ENCODE data around the gene EDDM13.
"Not testable (repeated sequence)": the region's sequence is repeated elsewhere in the genome, so short reads cannot be mapped to it uniquely, and the experiment has no call there.

EDDM13 gene

DNA sequence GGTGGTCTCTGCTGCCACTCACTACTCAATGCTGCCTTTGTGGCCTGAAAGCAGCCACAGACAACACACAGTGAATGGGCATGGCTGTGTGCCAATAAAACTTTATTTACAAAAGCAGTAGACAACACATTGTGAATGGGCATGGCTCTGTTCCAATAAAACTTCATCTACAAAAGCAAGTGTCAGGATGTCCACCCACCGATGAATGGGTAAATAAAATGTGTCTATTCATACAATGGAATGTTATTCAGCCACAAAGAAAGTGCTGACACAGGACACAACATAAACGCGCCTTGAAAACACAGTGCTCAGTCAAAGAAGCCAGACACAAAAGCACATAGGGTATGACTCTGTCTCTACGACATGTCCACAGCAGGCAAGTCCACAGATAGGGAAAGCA lies 22.0 kb downstream of the EDDM13 start:
- no peaks in the 10 kb centered on the region for H3K36me3 ChIP-seq (ENCODE audit: control insufficient read depth, insufficient read depth, low read length)
- WGBS, 2 experiments: 59 to 74% methylated on average over 3 to 4 of the region's 4 CpGs
- no peaks in the 10 kb centered on the region for H3K9me3 ChIP-seq (ENCODE audit: control insufficient read depth, low read length)
- peaks cover 17% of the 10 kb centered on the region for H3K4me1 ChIP-seq (ENCODE audit: control insufficient read depth, insufficient read depth, low read length)
- H3K27ac ChIP-seq (ENCODE audit: insufficient read depth, low read depth, low read length, poor library complexity, severe bottlenecking): no peak overlapping the region
- H3K27me3 ChIP-seq (ENCODE audit: control insufficient read depth, insufficient read depth, low read length, poor library complexity, severe bottlenecking): no peaks in the 10 kb centered on the region
- no peak overlapping the region for H3K4me3 ChIP-seq (ENCODE audit: insufficient read depth, low read depth, low read length)

DNA sequence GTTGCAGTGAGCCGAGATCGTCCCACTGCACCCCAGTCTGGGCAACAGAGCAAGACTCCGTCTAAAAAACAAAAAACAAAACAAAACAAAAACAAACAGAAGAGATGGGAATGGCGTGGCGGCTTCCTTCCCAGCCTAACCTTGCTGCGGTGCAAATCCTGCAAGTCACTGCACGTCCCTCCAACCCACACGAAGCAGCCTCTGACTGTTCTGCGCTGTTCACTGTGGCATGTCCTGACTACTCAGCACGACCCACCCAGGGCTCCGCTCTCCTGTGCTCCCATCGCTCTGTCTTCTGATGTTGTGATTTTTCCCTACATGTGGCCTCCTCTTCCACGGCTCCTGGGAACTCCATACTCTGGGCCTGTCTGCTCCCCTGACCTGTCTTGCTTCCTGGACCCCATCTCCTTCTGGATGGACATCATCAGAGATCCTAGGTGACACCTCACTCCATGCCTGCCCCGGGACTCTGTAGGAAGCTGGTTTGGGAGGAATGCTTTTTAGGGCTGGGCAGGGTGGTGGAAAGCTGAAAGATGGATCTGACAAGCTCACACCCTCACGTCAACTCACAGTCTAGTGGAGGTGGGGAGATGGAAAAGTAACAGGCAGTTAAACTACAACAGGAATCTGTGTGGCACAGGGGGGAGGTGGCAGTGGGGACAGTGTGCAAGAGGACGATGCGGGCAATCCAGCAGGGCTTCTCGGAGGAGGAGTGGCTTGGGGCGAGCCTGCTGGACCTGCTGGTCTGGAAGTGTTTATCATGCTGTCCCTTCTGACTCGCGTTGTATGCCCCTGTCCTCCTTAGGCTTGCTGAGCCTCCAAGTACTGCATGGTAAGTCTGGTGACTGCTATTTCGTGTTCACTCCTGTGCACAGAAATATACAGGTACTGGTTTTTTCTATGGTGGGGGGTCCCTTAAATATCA lies 23.2 kb downstream of the EDDM13 start:
- Histone ChIP-seq H3K36me3 (ENCODE audit: control insufficient read depth, insufficient read depth, low read length) (no peaks in the 10 kb centered on the region), H3K4me1 (ENCODE audit: control insufficient read depth, insufficient read depth, low read length) (peaks cover 17% of the 10 kb centered on the region), H3K27ac (ENCODE audit: insufficient read depth, low read depth, low read length, poor library complexity, severe bottlenecking) (no peak overlapping the region), H3K9me3 (ENCODE audit: control insufficient read depth, low read length) (no peaks in the 10 kb centered on the region), H3K4me3 (ENCODE audit: insufficient read depth, low read depth, low read length) (no peak overlapping the region), H3K27me3 (ENCODE audit: control insufficient read depth, insufficient read depth, low read length, poor library complexity, severe bottlenecking) (no peaks in the 10 kb centered on the region)
- whole genome bisulfite sequencing, 2 experiments: 94% methylated on average over 22 of the region's 22 CpGs

DNA sequence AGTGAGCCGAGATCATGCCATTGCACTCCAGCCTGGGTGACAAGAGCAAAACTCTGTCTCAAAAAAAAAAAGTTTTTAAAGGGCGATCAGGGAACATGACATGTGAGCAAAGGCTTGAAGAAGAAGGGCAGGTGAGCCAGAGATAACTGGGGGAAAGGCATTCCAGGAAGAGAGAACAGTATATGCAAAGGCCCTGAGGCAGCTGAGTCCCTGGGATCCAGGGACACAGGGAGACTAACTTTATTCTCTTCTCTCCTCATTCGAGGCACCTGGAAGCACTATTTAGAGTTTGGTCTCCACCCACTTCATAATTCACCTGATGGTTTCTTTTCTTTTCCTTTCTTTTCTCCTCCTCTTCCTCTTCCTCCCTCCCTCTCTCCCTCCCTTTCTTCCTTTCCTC lies 24.5 kb downstream of the EDDM13 start:
- WGBS, 2 experiments: 90 to 92% methylated on average over 3 of the region's 3 CpGs

DNA sequence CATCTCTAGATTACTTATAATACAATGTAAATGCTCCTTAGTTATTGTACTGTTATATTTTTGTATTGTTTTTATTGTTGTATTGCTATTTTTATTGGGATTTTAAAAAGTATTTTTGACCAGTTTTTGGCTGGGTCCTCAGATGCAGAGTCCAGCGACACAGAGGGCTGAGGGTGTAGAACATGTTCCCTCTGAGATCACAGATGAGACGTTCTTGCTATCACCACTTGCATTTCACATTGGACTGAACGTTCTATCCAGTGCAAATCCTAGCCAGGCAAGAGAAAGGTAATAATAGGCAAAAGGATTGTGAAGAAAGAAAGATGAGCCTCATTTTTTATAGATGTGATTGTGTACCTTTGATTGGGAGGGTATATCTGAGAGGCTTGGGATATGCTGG lies 27.1 kb downstream of the EDDM13 start:
- Histone ChIP-seq H3K27ac (ENCODE audit: insufficient read depth, low read depth, low read length, poor library complexity, severe bottlenecking) (no peak overlapping the region), H3K4me3 (ENCODE audit: insufficient read depth, low read depth, low read length) (no peak overlapping the region), H3K27me3 (ENCODE audit: control insufficient read depth, insufficient read depth, low read length, poor library complexity, severe bottlenecking) (no peaks in the 10 kb centered on the region), H3K9me3 (ENCODE audit: control insufficient read depth, low read length) (no peaks in the 10 kb centered on the region), H3K4me1 (ENCODE audit: control insufficient read depth, insufficient read depth, low read length) (no peaks in the 10 kb centered on the region), H3K36me3 (ENCODE audit: control insufficient read depth, insufficient read depth, low read length) (no peaks in the 10 kb centered on the region)
- 94 to 97% methylated on average over 3 of the region's 3 CpGs for WGBS, 2 experiments

More for the DNA sequence above, 24.5 kb downstream of the EDDM13 start:
- Histone ChIP-seq H3K27me3 (ENCODE audit: control insufficient read depth, insufficient read depth, low read length, poor library complexity, severe bottlenecking) (no peaks in the 10 kb centered on the region), H3K27ac (ENCODE audit: insufficient read depth, low read depth, low read length, poor library complexity, severe bottlenecking) (no peak overlapping the region), H3K36me3 (ENCODE audit: control insufficient read depth, insufficient read depth, low read length) (no peaks in the 10 kb centered on the region), H3K4me1 (ENCODE audit: control insufficient read depth, insufficient read depth, low read length) (peaks cover 17% of the 10 kb centered on the region), H3K4me3 (ENCODE audit: insufficient read depth, low read depth, low read length) (no peak overlapping the region), H3K9me3 (ENCODE audit: control insufficient read depth, low read length) (no peaks in the 10 kb centered on the region)

DNA sequence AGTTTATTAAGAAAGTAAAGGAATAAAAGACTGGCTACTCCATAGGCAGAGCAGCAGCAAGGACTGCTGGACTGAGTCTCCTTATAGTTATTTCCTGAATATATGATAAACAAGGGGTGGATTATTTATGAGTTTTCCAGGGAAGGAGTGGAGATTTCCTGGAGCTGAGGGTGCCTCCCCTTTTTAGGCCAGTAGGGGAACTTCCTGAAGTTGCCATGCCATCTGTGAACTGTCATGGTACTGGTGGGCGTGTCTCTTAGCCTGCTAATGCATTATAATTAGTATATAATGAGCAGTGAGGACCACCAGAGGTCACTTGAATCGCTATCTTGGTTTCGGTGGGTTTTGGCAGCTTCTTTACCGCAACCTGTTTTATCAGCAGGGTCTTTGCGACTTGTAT lies 28.6 kb downstream of the EDDM13 start:
- 75 to 87% methylated on average over 5 of the region's 5 CpGs for WGBS, 2 experiments
- Histone ChIP-seq H3K27me3 (ENCODE audit: control insufficient read depth, insufficient read depth, low read length, poor library complexity, severe bottlenecking) (no peaks in the 10 kb centered on the region), H3K36me3 (ENCODE audit: control insufficient read depth, insufficient read depth, low read length) (no peaks in the 10 kb centered on the region), H3K4me1 (ENCODE audit: control insufficient read depth, insufficient read depth, low read length) (no peaks in the 10 kb centered on the region), H3K9me3 (ENCODE audit: control insufficient read depth, low read length) (no peaks in the 10 kb centered on the region), H3K4me3 (ENCODE audit: insufficient read depth, low read depth, low read length) (no peak overlapping the region), H3K27ac (ENCODE audit: insufficient read depth, low read depth, low read length, poor library complexity, severe bottlenecking) (no peak overlapping the region)

DNA sequence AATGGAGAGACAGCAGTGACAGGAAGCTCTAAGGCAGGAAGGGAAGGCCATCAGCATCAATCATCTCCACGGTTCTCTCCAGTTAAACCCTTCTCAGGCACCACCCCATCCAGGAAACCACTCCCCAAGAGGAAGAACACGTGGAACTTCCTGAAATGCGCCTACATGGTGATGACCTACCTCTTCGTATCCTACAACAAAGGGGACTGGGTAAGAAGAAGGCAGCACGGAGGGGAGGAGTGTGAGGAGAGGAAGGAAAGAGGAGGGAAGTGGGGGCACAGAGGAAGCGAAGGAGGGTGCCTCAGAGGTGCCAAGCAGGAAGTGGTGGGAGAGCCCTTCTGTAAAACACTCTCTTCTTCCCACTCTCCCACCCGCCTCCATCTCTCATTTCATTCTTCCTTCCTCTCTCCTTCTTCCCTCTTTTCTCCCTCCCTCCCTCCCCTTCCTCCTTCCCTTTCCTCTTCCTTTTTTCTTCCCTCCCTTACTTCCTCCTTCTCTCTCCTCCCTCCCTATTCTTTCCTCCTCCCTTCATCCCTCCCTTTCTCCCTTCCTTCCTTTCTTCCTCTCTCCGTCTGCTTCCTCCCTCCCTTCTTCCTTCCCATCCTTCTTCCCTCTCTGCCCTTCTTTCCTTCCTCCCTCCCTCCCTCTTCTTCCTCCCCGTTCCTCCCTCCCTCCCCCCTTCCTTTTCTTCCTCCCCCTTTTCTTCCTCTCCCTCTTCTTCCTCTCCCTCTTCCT lies 29.5 kb downstream of the EDDM13 start:
- Histone ChIP-seq H3K27me3 (ENCODE audit: control insufficient read depth, insufficient read depth, low read length, poor library complexity, severe bottlenecking) (no peaks in the 10 kb centered on the region), H3K4me3 (ENCODE audit: insufficient read depth, low read depth, low read length) (no peak overlapping the region), H3K4me1 (ENCODE audit: control insufficient read depth, insufficient read depth, low read length) (no peaks in the 10 kb centered on the region), H3K9me3 (ENCODE audit: control insufficient read depth, low read length) (no peaks in the 10 kb centered on the region), H3K27ac (ENCODE audit: insufficient read depth, low read depth, low read length, poor library complexity, severe bottlenecking) (no peak overlapping the region), H3K36me3 (ENCODE audit: control insufficient read depth, insufficient read depth, low read length) (no peaks in the 10 kb centered on the region)
- 87 to 89% methylated on average over 9 of the region's 9 CpGs for WGBS, 2 experiments

DNA sequence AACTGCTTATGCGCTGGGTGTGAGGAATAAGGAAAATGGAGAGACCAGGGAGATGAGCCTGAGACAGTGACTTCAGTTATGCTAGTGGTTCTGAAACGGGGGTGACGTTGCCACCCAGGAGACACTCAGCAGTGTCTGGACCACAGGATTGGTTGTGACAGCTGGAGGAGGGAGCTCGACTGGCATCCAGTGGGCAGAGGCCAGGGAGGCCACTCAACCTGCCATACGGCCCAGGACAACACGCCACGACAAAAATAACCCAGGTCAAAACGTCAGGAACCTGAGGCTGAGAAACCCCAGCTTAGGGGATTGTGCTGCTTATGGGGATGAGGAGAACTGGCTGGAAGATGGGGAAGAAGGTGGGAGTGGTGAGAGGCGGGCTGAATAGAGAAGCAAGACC lies 31.7 kb downstream of the EDDM13 start:
- WGBS, 2 experiments: 92 to 93% methylated on average over 9 of the region's 9 CpGs
- H3K9me3 ChIP-seq (ENCODE audit: control insufficient read depth, low read length): no peaks in the 10 kb centered on the region
- no peaks in the 10 kb centered on the region for H3K36me3 ChIP-seq (ENCODE audit: control insufficient read depth, insufficient read depth, low read length)

DNA sequence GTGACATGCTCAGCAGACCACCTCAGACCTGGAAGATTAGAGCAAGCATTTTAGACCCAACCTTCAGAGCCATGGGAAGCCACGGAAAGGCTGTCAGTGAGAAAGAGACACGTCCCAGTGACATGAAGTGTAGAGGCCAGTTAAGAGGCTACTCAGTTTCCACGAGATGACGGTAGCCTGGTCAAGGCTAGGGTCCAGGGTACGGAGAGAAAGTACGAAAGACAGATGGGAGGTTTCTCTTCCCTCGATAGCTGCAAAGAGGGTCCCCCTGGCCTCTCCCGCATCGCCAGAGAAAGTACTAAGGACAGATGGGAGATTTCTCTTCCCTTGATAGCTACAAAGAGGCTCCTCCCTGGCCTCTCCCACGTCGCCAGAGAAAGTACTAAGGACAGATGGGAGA lies 33.5 kb downstream of the EDDM13 start:
- H3K9me3 ChIP-seq (ENCODE audit: control insufficient read depth, low read length): no peaks in the 10 kb centered on the region
- H3K27ac ChIP-seq (ENCODE audit: insufficient read depth, low read depth, low read length, poor library complexity, severe bottlenecking): no peak overlapping the region
- no peaks in the 10 kb centered on the region for H3K27me3 ChIP-seq (ENCODE audit: control insufficient read depth, insufficient read depth, low read length, poor library complexity, severe bottlenecking)
- 92 to 94% methylated on average over 7 to 9 of the region's 11 CpGs for WGBS, 2 experiments
- no peaks in the 10 kb centered on the region for H3K4me1 ChIP-seq (ENCODE audit: control insufficient read depth, insufficient read depth, low read length)
- H3K36me3 ChIP-seq (ENCODE audit: control insufficient read depth, insufficient read depth, low read length): no peaks in the 10 kb centered on the region
- no peak overlapping the region for H3K4me3 ChIP-seq (ENCODE audit: insufficient read depth, low read depth, low read length)

More for the DNA sequence above, 31.7 kb downstream of the EDDM13 start:
- no peak overlapping the region for H3K27ac ChIP-seq (ENCODE audit: insufficient read depth, low read depth, low read length, poor library complexity, severe bottlenecking)
- H3K4me3 ChIP-seq (ENCODE audit: insufficient read depth, low read depth, low read length): no peak overlapping the region
- H3K27me3 ChIP-seq (ENCODE audit: control insufficient read depth, insufficient read depth, low read length, poor library complexity, severe bottlenecking): no peaks in the 10 kb centered on the region
- no peaks in the 10 kb centered on the region for H3K4me1 ChIP-seq (ENCODE audit: control insufficient read depth, insufficient read depth, low read length)

DNA sequence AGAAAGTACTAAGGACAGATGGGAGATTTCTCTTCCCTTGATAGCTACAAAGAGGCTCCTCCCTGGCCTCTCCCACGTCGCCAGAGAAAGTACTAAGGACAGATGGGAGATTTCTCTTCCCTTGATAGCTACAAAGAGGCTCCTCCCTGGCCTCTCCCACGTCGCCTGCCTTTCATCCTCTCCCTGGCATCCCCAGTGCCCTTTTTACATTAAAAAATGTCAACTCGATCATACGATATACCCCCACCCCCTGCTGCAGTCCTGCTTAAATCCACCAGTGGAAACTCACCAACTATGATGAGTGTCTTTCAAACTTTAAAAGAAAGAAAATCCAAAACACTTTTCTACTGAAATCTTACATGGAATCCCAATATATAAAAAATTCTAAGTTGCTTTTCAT lies 34.5 kb downstream of the EDDM13 start:
- H3K4me1 ChIP-seq (ENCODE audit: control insufficient read depth, insufficient read depth, low read length); H3K27ac ChIP-seq (ENCODE audit: insufficient read depth, low read depth, low read length, poor library complexity, severe bottlenecking); H3K4me3 ChIP-seq (ENCODE audit: insufficient read depth, low read depth, low read length); H3K27me3 ChIP-seq (ENCODE audit: control insufficient read depth, insufficient read depth, low read length, poor library complexity, severe bottlenecking); H3K9me3 ChIP-seq (ENCODE audit: control insufficient read depth, low read length); H3K36me3 ChIP-seq (ENCODE audit: control insufficient read depth, insufficient read depth, low read length): not testable (repeated sequence)
- WGBS, 2 experiments: 83 to 89% methylated on average over 6 of the region's 6 CpGs

DNA sequence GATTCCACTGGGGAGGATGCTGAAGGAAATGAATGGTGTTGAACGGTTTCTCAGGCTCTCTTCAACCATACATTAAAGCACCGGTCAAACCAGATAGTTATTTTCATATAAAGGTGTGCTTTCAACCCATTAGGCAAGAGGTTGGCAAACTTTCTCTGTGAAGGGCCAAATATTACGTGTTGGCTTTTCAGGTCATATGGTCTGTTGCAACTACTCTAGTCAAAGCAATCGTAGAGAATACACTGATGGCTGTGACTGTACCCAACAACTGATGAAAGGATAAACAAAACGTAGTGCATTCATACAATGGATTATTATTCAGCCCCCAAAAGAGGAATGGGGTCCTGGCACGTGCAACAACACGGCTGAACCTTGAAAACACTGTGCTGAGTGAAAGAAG lies 36.2 kb downstream of the EDDM13 start:
- Histone ChIP-seq H3K36me3 (ENCODE audit: control insufficient read depth, insufficient read depth, low read length) (no peaks in the 10 kb centered on the region), H3K27ac (ENCODE audit: insufficient read depth, low read depth, low read length, poor library complexity, severe bottlenecking) (no peak overlapping the region), H3K27me3 (ENCODE audit: control insufficient read depth, insufficient read depth, low read length, poor library complexity, severe bottlenecking) (no peaks in the 10 kb centered on the region), H3K9me3 (ENCODE audit: control insufficient read depth, low read length) (no peaks in the 10 kb centered on the region), H3K4me1 (ENCODE audit: control insufficient read depth, insufficient read depth, low read length) (peaks cover 3% of the 10 kb centered on the region), H3K4me3 (ENCODE audit: insufficient read depth, low read depth, low read length) (no peak overlapping the region)
- 93 to 95% methylated on average over 6 to 7 of the region's 7 CpGs for WGBS, 2 experiments
